ENCODE results near the gene POU2F1.

The POU2F1 gene

DNA sequence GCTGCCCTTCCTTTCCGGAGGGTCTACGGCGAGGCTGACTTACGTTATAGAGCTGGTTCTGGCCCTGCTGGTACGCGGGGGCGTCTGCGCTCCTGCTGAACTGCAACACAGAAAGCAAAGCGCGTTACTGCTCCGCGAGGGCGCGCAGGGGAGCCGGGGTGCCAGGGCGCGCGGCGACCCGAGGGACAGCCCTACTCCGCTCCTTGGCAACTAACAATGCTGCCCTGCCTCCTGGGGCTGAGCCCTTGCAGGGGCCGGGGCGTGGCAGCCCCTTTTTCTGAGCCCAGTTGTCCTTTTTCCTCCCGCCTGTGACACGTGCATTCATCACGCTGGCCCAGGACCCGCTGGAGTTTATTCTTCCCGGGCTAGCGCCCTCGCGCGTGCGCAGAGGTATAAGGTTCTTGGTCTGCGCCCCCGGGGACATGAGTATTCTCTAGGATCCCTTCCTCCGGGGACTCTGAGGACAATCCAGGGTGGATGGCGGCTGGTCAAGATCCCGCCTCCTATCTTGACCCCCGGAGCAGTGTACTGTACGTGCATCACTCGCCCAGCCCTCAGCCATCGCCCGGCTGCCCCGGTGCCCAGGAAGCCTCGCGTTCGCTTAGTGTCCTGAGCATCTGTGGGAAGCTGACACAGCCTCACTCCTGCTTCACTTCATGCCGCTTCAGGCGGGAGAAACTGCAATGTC lies 218.8 kb downstream of the POU2F1 start:
- DNase-seq (ENCODE audit: low read depth in 2 of 3, low spot score in 2 of 3) = no peak

DNA sequence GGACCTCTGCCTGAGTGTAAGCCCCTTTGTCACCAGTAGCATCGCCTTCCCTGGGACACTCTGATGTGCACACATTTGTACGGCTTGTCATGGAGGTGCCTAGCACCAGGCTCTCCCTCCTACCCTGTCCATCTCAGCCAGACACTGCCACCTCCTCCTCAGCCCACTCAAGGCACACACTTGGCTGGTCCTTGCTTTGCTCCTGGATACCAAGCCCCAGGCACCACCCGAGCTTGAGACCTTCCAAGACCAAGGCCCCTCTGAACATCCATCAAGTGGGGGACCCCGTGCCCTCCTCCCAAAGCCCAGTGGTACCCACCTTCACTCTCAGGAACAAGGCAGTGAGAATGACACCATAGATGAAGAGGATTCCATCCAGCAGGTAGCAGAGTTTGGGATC lies 219.7 kb downstream of the POU2F1 start:
- no peak for DNase-seq (ENCODE audit: low read depth in 2 of 3, low spot score in 2 of 3)

DNA sequence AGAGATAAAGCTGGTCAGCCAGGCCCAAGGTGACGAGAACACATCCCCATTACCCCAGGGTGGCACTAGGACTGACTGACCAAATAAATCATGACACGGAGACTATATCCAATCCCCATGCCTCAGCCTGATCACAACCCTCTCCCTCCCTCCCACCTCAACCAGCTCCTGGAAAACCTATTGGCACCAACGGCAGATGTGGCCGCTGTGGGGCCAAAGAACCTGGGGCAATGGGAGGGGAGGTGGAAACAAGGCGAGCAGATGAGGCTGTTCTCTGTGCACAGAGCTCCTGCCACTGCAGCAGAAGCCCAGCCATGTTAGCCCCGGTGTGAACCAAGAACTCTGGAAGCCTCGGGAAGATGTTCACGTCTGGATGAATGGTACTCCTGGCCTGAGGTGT lies 220.1 kb downstream of the POU2F1 start:
- no peak for DNase-seq (ENCODE audit: low read depth in 2 of 3, low spot score in 2 of 3)

DNA sequence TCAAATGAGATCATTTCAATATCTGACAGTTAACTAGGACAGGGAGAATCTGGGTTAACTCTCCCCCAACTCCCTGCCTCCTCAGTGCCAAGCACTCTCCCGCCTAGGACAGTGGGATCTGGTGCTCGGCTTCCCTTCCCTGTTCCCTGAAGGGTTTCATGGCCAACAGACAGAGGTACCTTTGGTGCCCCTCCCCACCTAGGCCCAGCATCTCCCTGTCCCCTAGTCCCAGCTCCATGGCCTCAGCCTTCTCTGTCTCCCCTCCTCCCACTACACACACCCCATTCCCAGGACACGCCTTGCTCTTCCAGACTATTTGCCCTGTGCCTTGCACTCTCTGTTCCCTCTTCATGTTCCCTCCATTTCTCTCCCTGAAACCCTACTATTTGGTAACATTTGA lies 220.5 kb downstream of the POU2F1 start:
- DNase-seq (ENCODE audit: low read depth in 2 of 3, low spot score in 2 of 3) = no peak

DNA sequence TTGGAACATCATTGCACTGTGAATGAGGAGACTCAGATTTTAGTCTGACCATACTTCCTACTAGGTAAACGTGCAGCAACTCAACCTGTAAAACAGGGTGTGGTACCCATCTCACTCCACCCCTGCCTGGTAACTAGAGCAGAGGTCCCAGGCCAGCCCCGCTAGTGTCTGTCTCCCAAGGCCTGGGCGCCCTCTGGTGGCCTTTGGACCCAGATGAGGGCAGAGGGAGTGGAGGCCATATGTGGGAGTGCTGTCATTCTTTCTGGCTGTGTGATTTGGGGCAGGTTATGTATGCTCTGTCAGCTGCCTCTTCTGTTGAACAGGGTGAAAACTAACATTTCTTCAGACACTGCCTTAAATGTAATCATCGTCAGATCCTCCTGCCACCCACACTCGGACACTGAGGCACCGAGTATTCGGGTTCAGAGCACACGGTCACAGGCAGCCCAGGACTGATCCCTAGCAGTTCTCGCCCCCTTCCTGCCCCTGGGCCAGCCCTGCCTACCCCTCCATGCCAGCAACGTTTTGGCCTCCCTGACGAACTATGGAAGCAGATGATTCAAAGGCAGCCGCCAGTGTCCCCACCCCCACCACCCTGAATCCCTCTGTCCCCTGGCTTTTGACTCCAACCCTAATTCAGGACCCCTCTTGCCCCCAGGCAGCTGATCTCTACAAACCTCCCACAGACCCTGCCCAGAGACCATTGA lies 221.6 kb downstream of the POU2F1 start:
- DNase-seq (ENCODE audit: low read depth in 2 of 3, low spot score in 2 of 3) = peak in 2 of 3 experiments; percentile 55 to 63

DNA sequence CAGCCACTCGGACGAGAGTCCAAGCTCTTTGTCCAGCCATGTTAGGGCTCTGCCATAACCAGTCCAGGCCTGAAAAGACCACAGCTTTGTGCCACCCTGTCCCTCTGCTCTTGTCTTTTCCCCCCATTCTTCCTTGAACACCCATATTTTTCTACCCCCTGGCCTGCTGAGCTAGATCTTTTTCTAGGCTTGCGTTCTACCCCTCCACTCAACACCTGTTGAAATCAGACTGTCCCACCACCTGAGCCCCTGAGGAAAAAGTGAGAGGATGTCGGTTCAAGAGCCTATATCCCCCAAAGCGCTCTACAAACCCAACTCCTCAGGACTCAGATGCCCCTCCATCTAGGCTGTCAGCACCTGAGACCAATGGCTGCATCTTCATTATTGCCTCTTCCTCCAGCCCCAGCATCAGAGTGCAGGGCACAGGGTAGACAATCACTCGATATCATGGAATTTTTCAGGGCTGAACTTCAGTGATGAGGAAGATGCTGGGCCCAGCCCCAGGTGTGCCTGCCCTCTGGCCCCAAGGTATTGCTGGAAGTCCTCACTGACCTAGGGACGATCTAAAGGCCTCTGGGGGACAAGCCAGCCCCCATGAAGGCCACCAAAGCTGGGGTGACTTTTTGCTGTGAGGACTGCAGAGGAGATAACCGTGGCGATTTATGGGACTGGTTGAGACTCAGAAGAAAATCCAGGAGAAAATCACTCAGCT lies 222.3 kb downstream of the POU2F1 start:
- DNase-seq (ENCODE audit: low read depth in 2 of 3, low spot score in 2 of 3) = no peak

DNA sequence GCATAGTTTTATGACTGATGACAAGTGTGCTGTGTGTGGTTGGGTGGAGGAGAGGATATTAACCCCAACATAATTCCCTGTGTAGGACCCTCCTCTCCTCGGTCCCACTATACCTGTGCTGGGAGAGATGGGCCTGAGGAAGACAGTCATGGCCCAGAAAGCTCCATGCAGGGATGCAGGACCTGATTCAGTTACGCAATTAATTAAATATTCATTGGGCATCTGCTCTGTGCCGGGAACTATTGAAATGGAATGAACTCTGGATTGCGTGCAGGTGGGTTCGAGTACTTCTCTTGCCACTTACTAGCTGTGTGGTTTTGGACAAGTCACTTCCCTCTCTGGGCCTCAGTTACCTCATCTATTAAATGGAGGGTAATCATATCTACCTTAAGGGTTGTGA lies 223.1 kb downstream of the POU2F1 start:
- no peak for DNase-seq (ENCODE audit: low read depth in 2 of 3, low spot score in 2 of 3)

DNA sequence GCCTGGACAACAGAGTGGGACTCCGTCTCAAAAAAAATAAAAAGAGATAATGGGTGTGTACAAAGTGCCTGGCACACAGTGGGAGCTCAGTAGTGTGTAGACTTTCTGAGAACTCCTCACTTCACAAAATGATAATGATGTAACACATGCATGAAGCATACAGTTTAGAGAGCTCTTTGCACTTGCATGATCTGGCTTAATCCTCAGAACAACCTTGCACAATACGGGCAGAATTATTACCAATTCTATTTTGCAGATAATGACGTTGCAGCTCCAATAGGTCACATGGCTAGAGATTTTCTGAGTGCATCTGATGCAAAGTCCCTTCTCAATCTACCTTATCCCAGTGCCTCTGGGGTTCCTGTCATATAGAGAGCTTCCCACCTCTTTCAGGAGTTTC lies 226.3 kb downstream of the POU2F1 start:
- no peak for DNase-seq (ENCODE audit: low read depth in 2 of 3, low spot score in 2 of 3)

DNA sequence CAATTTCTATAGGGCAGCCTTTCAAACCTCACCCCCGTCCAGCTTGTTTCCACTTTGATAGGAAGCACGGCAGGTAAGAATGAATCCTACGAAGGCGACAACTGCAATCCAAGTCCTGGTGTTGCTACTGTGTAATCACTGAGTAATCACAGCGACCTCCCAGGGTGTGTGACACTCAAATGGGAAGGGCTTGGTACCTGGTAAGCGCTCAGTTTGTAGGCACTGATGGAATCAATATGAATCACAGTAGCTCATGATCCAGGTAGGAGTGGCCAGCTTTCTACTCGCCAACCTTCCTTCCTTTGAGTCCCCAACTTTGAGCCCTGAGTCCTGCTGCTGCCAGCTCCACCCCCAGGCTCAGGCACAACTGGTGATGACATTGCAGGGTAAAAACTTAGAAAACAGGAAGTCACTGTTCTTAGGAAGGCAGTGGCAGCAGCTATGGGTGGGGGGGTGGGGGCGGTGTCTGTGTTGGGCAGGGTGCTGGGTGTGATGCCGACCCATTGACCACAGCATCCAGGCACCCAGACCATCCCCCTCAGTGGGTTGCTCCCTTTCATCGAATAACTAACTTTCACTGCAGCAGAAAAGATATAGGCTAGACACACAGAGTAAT lies 226.9 kb downstream of the POU2F1 start:
- DNase-seq (ENCODE audit: low read depth in 2 of 3, low spot score in 2 of 3) = peak in 2 of 3 experiments; percentile 41 to 54

DNA sequence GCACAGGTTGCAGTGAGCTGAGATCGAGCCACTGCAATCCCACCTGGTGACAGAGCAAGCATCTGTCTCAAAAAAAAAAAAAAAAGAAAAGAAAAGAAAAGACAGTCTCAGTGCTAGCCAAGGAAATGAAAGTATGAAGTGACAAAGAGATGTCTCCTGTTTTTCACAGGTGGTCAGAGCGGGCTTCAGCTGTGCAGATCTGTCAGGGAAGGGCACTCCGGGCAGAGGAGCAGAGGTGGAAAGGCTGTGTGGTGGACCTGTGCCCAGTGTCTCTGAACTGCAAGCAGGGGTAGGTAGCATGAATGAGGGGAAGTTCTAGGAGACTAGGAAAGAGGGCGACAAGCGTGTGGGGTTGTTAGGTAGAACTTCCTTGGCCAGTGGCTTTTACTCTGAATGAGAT lies 230.2 kb downstream of the POU2F1 start:
- DNase-seq (ENCODE audit: low read depth in 2 of 3, low spot score in 2 of 3) = no peak

DNA sequence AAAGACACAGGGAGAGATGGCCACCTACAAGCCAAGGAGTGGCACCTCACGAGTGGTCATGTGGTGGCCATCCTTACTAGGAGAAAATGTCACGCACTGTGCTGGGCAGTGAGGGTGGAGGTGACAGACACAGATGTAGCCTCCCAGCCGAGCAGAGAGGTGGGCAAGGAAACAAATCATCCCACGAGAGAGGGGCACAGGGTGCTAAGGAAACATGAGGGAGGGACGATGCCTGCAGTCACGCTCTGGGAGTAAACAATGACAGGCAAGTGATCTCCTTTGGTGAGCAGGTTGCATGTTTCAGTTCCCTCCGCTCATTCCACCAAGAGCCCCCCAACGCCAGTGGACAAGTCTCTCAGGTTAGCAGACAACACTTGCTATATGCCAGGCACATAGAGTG lies 231.8 kb downstream of the POU2F1 start:
- DNase-seq (ENCODE audit: low read depth in 2 of 3, low spot score in 2 of 3) = no peak

DNA sequence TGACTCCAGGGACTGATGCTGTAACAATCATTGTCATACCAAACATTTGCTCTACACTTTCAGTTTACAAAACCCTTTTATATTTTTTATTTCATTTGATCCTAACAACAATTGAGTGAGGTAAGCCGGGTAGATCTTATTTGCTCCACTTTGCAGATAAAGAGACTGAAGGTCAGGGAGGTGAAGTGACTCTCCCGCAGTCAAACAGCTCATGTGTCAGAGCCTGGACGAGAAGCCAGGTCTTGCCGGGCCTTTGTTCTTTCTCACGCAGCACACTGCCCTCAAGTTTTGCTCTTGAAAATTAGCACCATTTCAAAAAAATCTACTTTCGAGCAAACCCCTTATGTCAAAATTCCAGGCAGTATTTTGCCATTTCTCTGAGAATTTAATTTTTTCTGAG lies 232.4 kb downstream of the POU2F1 start:
- DNase-seq (ENCODE audit: low read depth in 2 of 3, low spot score in 2 of 3) = no peak

DNA sequence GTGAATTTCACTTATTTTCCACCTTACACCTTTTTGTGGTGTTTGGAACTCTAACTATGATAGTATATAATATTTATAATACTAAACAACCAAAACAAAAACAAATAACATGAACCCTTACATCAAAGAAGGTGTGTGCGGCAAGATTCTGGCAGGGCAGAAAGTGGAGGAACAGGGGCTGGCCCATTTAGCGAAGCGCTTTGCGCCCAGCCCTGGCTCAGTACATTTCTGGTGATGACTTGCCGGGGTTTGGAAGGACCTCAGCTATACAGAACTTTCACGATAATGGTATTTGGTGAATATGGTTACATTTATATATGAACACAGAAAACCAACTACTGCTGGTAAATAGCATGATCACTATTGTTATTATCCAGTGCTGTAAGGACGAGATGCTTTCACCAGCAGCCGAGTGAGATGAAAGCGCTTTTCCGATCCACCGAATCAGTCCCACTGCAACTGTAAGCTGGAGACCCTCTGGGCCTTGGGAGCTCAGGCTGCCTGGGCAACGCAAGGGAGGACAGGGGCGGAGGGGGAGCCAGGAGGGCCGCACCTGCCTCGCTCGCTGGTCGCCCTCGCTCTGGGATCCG lies 233.7 kb downstream of the POU2F1 start:
- no peak for DNase-seq (ENCODE audit: low read depth in 2 of 3, low spot score in 2 of 3)

DNA sequence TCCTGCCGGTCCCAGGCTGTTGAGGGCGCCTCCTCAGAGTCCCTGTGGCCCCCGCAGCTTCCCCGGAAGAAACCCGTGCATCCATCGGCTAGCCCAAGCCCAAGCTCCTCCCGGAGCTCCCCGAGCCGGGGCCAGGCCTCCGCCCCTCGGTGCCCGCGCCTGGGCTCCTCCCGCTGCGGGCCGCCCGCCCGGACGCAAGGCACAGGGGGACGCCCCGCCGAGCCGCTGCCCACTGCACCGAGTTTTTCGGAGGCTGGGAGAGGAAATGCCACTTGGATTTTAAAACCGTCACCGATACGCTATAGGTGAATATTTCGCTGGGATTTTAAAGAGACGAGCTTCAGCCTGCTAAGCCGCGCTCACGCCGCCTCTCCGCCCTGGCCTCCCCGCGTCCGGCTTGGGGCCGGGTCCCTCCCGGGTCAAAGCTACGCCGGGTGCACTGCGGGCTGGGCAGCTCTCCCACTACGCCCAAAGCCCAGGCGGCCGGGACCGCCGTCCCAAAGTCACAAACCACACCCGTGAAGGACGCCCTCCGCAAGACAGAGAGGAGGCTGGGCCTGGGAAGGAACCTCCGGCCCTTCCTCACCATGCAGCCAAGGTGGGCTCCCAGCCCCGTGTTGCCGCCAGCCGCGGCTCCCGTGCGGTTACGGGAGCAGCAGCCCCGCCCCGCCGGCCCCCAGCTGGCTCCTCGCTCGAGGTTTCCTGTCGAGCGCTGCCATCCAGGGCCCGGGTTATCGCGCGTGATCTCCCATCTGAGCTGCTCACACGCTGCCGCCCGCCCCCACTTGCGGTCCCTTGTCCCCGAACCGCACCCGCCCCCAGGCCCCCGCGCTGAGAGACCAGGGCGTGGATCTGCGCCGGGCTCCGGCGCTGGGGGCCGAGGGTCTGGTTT lies 234.5 kb downstream of the POU2F1 start:
- peak in 1 of 3 experiments; percentile 69 for DNase-seq (ENCODE audit: low read depth in 2 of 3, low spot score in 2 of 3)

DNA sequence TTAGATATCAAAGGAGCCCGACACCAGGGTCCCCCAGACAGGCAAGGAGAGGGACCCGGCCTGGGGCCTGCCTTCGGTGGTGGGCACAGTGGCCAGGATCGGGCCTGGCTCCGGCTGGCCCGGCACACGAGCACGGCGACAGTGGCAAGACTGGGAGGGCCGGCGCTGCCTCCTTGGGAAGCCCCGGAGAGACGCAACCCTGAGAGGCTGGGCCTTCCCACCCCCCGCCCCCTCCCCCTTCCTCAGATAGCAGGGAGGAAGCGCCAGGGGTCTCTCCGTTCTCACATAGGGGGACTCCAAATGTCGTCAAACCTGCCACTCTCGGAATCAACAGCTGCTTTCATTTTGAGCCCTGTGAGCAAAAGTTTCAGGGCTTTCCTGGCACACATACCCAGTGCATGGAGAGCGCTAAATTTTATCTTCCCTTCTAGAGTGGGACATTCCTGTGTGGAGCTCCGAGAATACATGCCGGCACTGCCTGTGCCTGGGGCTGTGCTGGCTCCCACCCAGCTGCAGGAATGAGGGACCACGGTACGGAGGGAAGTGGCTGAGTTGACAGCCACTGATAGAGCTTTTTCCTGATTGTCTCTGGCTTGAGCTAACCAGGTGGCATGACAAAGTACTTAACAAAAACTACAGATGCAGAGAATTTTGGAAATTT lies 235.2 kb downstream of the POU2F1 start:
- no peak for DNase-seq (ENCODE audit: low read depth in 2 of 3, low spot score in 2 of 3)

DNA sequence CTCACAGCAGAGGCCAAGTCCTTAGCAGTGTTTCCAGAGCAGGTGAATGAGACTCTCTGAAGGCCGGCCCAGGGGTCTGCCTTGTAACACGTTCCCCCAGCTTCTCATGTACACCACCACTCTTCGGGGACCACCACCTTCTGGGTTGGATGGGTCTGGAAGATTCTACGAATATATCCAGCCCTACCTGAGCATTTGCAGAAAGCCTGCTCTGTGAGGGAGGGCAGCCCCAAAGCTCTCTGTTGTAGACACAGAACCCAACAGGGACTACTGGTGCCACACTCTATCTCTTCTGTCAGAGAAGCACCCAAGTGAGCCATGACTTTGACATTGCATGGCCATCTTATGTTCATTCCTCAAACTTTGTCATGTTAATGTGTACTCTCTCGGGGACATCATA lies 235.8 kb downstream of the POU2F1 start:
- DNase-seq (ENCODE audit: low read depth in 2 of 3, low spot score in 2 of 3) = no peak

DNA sequence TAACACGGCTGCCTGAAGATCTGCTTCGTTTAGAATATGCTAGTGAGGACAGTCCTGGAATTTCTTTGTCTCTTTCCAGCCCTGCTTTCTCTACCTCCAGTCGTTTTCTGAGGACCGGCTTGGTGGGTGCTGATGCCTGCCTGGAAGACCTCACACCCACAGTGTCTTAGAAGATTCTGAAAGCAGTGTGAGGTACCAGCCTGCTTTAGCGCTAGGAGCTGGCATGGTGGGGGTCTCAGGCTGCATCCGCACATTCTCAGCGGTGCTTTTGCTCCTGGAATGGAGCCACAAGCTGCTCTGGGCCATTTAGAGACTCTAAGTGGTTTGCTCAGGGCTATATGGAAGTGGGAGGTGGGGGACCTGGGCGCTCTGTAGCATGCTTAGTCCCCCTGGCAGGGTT lies 236.2 kb downstream of the POU2F1 start:
- DNase-seq (ENCODE audit: low read depth in 2 of 3, low spot score in 2 of 3) = no peak

DNA sequence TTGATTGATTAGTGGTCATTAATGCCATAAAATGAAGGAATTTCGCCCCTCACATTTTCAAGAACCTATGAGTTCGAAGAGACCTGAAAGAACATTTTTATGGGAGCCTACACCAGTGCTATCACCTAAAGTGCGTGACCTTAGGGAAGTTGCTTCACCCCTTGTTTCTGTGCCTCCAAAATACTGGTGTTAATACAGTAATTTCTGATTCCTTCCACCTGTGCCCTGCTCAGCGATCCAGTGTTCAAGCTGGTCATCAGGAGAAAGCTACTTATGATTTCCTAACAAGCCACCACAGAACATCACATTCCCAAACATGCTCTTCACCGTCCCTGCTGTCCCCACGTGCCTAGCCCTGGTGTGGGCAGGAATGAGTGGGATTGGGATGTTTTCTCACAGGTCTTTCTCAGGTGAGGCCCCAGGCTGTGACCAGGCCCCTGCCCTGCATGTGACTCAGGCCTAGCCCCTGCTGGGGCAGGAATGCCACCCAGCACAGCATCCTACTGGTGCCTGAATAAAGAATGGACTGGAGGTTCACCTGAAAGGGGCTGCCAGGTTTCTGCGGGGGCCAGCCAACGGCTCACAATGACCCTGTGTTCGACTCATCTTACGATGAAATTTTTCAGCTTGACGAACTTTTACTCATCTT lies 237.4 kb downstream of the POU2F1 start:
- DNase-seq (ENCODE audit: low read depth in 2 of 3, low spot score in 2 of 3) = no peak

DNA sequence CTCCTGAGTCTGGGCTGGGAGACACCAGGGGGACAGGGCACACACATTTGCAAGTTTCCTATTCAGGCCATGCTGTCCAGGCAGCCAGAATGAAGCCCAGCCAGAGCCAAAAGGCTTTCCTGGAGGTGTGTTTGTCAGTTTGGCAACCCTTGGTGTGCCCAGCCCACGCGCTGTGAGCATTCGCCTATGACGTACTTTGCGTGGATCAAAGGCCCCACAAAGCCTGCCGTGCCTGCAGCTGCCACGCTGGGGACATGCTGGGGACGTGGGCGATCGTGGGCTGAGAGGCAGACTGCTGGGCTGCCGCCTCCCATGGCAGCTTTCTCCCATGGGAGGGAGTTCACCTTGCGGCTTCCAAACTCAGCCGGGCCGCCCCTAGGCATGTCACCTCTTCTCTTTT lies 240.2 kb downstream of the POU2F1 start:
- no peak for DNase-seq (ENCODE audit: low read depth in 2 of 3, low spot score in 2 of 3)
